ENCODE data around the gene ZFX.
"Not testable (repeated sequence)": the region's sequence is repeated elsewhere in the genome, so short reads cannot be mapped to it uniquely, and the experiment has no call there.

ZFX gene

DNA sequence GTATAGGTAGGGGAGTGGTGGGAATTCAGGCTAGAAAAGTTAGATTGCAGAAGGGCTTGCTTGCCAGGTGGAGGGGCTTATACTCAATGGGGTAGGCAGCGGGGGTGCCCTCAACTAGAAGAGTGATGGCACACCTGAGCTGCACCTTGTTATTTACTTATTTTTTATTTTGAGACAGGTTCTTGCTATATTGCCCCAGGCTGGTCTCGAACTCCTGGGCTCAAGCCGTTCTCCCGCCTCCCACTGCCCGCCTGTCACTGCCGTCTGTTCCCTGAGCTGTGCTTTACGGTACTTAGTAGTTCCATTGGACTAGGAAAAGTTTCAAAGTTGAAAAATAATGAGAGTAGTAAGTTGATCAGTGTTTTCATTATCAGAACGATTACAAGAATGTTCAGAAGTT lies 2.0 kb downstream of the ZFX start:
- DNase-seq (ENCODE audit: low read depth in 2 of 2, low spot score in 1 of 2), result no peak

- no peak for DNase-seq (ENCODE audit: low read depth in 2 of 2, low spot score in 1 of 2)
Observed at GRCh38 chrX:24153178-24153795, 3.8 kb downstream of the ZFX start.

DNA sequence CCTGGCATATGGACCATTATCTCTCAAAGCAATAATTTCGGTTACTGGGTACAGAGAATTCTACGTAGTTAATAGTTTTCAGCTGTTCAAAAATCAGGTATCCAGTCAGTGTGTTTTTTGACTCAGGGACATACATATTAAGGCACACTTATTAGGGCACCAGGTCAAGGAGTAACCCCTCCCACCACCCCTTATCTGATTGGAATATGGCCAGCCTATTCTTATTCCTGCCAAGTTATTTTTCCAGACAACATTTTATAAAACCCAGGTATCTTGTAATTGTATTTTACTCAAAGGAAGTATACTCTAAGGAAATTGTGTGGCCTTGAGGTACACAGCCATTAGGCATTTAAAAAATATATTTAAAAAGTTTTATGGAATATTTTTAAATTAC lies 4.3 kb downstream of the ZFX start:
- DNase-seq (ENCODE audit: low read depth in 2 of 2, low spot score in 1 of 2), result no peak

- DNase-seq (ENCODE audit: low read depth in 2 of 2, low spot score in 1 of 2), result no peak
Observed at GRCh38 chrX:24154490-24155034, 5.0 kb downstream of the ZFX start.

DNA sequence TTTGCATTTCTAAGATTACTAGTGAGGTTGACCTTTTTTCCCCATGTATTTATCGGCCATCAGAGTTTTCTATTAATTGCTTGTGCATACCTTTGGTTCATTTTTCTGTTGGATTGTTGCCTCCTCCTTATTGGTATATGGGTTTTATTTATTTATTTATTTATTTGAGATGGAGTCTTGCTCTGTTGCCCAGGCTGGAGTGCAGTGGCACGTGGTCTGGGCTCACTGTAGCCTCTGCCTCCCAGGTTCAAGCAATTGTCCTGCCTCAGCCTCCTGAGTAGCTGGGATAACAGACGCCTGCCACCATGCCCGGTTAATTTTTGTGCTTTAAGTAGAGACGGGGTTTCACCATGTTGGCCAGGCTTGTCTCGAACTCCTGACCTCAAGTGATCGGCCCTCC lies 6.2 kb downstream of the ZFX start:
- not testable (repeated sequence) for DNase-seq (ENCODE audit: low read depth in 2 of 2, low spot score in 1 of 2)

DNA sequence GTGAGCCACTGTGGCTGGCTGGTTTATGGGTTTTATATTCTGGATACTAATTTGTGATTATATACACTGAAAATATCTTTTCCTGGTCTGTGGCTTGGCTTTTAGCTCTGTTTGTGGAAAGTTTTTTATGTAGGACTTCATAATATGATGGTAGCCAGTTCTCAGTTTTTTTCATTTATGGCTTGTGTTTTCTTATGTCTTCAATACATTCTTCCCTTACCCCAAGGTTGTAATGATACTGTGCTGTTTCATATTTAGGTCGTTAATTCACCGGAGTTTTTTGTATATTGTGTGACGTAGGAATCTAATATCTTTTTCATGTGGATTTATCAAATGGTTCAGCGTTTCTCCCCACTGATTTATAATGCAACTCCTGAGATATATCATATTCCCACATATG lies 6.6 kb downstream of the ZFX start:
- DNase-seq (ENCODE audit: low read depth in 2 of 2, low spot score in 1 of 2), result no peak

DNA sequence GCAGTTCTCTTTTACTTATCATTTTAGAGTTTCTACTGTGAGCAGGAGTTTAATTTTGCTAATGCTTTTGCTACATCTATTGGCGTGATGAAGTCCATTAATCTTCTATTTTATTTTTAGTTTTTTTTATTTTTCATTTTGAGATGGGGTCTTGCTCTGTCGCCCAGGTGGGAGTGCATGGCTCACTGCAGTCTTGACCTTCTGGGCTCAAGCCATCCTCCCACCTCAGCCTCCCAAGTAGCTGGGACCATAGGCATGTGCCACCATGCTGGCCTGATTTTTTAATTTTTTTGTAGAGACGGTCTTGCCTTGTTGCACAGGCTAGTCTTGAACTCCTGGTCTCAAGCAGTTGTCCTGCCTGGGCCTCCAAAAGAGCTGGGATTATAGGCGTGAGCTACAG lies 9.4 kb downstream of the ZFX start:
- no peak for DNase-seq (ENCODE audit: low read depth in 2 of 2, low spot score in 1 of 2)

DNA sequence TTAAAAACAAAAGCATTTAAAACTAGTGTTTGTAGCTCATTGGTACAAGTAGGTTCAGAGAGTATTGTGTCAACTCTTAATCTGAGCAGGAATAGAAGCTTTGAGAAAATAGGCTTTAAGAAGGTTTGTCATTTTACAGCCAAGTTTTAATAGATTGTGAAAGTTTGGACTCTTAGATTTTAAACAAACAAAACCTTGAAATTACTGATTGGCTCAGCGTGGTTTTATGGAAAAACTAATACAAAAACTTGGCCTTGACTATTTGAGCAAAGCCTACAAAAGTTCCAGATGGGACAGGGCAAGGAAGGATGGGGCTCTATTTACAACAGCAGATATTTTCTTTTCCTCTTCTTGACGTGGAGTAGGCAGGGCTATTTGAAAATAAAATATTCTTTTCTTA lies 16.5 kb downstream of the ZFX start:
- DNase-seq (ENCODE audit: low read depth in 2 of 2, low spot score in 1 of 2), result no peak

- DNase-seq (ENCODE audit: low read depth in 2 of 2, low spot score in 1 of 2), result no peak
Observed at GRCh38 chrX:24167719-24168472, 18.4 kb downstream of the ZFX start.

- no peak for DNase-seq (ENCODE audit: low read depth in 2 of 2, low spot score in 1 of 2)
Observed at GRCh38 chrX:24168807-24169206, 19.3 kb downstream of the ZFX start.

DNA sequence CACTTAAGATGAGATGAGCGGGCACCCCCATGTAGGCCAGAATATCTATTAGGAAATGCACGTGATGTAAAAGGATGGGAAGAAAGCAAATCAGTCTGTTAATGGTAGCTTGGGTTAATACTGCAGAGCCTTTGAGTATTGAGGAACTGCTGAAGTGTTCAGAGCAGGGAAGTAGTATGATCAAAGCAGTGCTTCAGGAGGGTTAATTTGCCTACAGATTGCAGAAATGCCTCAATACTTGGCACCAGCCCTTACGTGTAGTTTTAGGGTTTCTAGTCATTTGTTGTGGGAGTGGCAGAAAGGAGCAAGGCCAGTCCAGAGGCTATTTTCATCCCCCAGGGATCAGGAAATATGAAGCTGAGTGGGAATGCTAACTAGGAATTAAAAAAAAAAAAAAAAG lies 19.7 kb downstream of the ZFX start:
- DNase-seq (ENCODE audit: low read depth in 2 of 2, low spot score in 1 of 2), result no peak

DNA sequence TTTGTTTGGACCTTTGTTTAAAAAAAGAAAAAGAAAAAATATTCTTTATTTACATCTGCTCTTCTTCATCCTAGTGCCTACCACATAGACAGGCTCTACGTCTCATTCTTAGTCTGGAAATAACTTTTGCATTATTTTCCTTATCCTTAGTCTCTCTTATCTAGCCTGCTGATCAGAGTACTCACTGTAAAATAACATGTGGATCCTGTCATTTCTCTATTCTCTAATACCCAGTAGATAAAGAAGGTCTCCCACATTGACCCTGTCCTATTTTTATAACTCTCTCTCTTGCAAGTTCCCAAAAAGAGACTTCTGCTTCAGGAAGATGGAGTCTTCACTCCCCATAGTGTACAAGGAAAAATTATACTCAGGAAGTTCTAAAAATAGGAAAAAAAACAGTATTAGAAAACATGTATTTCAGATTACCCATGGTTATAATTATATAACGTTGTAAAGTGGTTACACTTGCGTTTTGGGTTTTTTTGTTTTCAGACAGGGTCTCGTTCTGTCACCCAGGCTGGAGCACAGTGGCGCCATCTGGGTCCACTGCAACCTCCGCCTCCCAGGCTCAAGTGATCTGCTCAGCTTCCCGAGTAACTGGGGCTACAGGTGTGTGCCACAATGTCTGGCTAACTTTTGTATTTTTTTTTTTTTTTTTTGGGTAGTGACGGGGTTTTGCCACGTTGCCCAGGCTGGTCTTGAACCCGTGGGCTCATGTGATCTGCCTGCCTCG lies 23.8 kb downstream of the ZFX start:
- no peak for DNase-seq (ENCODE audit: low read depth in 2 of 2, low spot score in 1 of 2)

DNA sequence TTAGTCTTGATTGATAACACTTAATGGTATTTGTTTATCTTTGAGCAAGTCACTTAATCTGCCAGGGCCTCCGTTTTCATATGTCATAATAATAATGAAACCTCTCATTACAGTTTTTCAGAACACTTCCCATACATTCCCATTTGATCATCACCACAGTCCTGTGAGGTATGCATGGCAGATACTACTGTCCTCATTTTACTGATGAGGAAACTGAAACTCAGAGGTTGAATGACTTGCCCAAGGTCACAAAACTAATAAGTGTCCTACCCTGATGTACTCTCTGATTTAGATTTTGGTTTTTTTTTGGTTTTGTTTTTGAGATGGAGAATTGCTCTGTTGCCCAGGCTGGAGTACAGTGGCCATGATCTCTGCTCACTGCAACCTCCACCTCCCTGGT lies 25.7 kb downstream of the ZFX start:
- no peak for DNase-seq (ENCODE audit: low read depth in 2 of 2, low spot score in 1 of 2)

- no peak for DNase-seq (ENCODE audit: low read depth in 2 of 2, low spot score in 1 of 2)
Observed at GRCh38 chrX:24178441-24178840, 28.9 kb downstream of the ZFX start.

- DNase-seq (ENCODE audit: low read depth in 2 of 2, low spot score in 1 of 2), result no peak
Observed at GRCh38 chrX:24184018-24184417, 34.5 kb downstream of the ZFX start.

DNA sequence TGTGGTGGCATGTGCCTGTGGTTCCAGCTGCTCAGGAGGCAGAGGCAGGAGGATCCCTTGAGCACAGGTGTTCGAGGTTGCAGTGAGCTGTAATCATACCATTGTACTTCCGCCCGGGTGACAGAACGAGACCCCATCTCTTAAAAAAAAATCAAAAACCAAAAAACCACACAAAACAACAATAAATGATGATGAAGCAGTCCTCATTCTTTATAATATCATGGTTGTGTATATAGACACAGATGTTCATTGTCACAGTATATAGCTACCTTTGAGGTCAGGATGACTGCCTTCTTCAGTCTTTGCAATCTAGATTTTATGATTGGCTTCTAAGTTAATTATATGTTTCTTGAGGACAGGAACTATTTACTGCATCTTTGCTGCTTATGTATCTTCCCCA lies 37.0 kb downstream of the ZFX start:
- DNase-seq (ENCODE audit: low read depth in 2 of 2, low spot score in 1 of 2), result no peak

- no peak for DNase-seq (ENCODE audit: low read depth in 2 of 2, low spot score in 1 of 2)
Observed at GRCh38 chrX:24186986-24187385, 37.5 kb downstream of the ZFX start.

- no peak for DNase-seq (ENCODE audit: low read depth in 2 of 2, low spot score in 1 of 2)
Observed at GRCh38 chrX:24189490-24189889, 40.0 kb downstream of the ZFX start.

- DNase-seq (ENCODE audit: low read depth in 2 of 2, low spot score in 1 of 2), result no peak
Observed at GRCh38 chrX:24190500-24191156, 41.1 kb downstream of the ZFX start.

GRCh38 chrX:24196509-24196908 lies 47.0 kb downstream of the ZFX start:
- no peak for DNase-seq (ENCODE audit: low read depth in 2 of 2, low spot score in 1 of 2)

DNA sequence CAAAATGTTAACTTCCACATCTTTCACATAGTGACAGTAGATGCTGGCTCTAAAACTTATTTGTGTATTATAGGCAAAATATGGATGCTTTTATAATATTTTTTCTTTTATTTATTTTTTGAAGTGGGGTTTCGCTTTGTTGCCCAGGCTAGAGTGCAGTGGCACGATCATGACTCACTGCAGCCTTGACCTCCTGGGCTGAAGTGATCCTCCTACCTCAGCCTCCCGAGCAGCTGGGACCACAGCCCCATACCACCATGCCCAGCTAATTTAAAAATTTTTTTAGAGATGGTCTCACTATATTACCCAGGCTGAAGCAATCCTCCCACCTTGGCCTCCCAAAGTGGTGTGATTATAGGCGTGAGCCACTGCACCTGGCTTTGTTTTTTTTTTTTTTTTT lies 48.6 kb downstream of the ZFX start:
- no peak for DNase-seq (ENCODE audit: low read depth in 2 of 2, low spot score in 1 of 2)

DNA sequence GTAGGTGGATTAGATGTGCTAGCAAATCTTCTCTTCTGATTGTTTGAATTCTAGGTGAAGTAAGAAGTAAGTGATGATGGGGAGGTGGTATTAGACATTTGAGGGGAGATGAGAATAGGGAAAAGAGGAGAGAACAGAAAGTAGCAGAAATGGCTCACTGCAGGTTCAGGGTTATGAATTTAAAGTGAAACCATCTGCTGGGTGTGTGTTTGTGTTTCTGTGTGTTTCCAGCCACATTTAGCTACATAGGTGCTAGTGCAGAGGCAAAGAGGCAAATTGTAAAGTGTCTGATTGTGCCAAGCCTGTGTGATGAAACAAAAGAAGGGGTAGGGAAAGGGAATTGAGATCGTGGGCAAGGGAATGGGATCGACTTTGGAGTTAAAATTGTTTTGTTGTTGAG lies 50.6 kb downstream of the ZFX start:
- no peak for DNase-seq (ENCODE audit: low read depth in 2 of 2, low spot score in 1 of 2)

Data from stimulated activated CD8-positive, alpha-beta memory T cell treated with anti-CD3 and anti-CD28 coated beads, Interleukin-4, amount 100 ng/mL, for 1 hour (primary cell).